IPS-18c (cell line): Measurements from ENCODE around the gene MPP2.

Experiments
- H3K4me3 ChIP-seq: 2 replicates; pipeline ENCODE4 v1.7.0; 2013; ENCODE audit warnings: low read depth, mild to moderate bottlenecking, low read length, moderate library complexity; ENCODE audit not compliant: insufficient read depth
- H3K9me3 ChIP-seq: one replicate; pipeline ENCODE4 v1.6.1; 2013; ENCODE audit warnings: mild to moderate bottlenecking, low read length, moderate library complexity; ENCODE audit not compliant: control insufficient read depth, insufficient read depth

MPP2 gene

GRCh38 chr17:43826206-43826605 is 81.1 kb downstream of the MPP2 start:
- Histone ChIP-seq H3K4me3 (no peak overlapping the region), H3K9me3 (no peaks in the 10 kb centered on the region)

- Histone ChIP-seq H3K4me3 (no peak overlapping the region), H3K9me3 (no peaks in the 10 kb centered on the region)
Measured at GRCh38 chr17:43825567-43825966, 81.8 kb downstream of the MPP2 start.
